Adipose tissue (tissue), 3 donors: Measurements from ENCODE around the gene B4GALT1. TPM values are rescaled to one million over a fixed set of nuclear protein-coding genes. Genes with fewer than 3 reads are reported as not detected.
"Not testable (repeated sequence)": the region's sequence is repeated elsewhere in the genome, so short reads cannot be mapped to it uniquely, and the experiment has no call there.

Experiments
- H3K27ac ChIP-seq: one replicate; pipeline ENCODE4 v1.5.1; 2013; ENCODE audit warnings: low read depth, low read length
- whole genome bisulfite sequencing, 3 donors: extraction: QIAGEN DNeasy Blood & Tissue Kit; methylation state at CpG; one replicate each; pipeline ENCODE4 v1.1.7; 2013; 5-methylcytosine and 5-hydroxymethylcytosine counted together
- polyA plus RNA-seq, 3 donors: library from polyadenylated mRNA; stranded (reverse); fragments of 200-250 nt; gene quantifications; one replicate each; pipeline ENCODE4 v1.2.3, GENCODE V29; 2013
- donor health status: healthy with polysubstance abuse.
- donor health status: Bipolar disorder and iron deficiency.
- donor health status: healthy.

B4GALT1 gene
- polyA plus RNA-seq, 3 donors: 30.8 to 61.2 (median 40.8) TPM

DNA sequence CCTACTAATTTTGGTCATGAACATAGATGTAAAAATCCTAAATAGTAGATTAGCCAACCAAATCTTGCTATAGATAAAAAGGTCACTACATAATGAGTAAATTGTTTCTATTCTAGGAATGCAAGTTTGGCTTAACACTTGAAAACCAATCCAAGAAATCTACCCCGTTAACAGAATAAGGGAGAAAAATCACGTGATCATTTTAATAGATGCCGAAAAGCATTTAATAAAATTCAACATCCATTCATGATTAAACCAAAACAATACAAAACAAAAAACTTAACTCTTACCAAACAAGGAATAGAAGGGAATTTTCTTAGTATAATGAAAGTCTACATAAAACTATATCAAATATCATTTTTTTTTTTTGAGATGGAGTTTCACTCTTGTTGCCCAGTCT, 69.9 kb downstream of the B4GALT1 start:
- H3K27ac ChIP-seq: no peak overlapping the region
- 67 to 82% (median 81%) methylated on average over 3 of the region's 3 CpGs for WGBS, 3 donors

- 67 to 78% (median 73%) methylated on average over 5 of the region's 5 CpGs for WGBS, 3 donors
- H3K27ac ChIP-seq: no peak overlapping the region
Measured at GRCh38 chr9:33092634-33093033, 74.5 kb downstream of the B4GALT1 start.

DNA sequence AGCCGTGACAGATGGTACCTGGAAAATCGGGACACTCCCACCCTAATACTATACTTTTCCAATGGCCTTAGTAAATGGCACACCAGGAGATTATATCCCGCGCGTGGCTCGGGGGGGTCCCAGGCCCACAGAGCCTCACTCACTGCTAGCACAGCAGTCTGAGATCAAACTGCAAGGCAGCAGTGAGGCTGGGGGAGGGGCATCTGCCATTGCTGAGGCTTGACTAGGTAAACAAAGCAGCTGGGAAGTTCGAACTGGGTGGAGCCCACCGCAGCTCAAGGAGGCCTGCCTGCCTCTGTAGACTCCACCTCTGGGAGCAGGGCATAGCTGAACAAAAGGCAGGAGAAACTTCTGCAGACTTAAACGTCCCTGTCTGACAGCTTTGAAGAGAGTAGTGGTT, 81.5 kb downstream of the B4GALT1 start:
- WGBS, 3 donors: 84 to 92% (median 92%) methylated on average over 9 of the region's 9 CpGs
- not testable (repeated sequence) for H3K27ac ChIP-seq

DNA sequence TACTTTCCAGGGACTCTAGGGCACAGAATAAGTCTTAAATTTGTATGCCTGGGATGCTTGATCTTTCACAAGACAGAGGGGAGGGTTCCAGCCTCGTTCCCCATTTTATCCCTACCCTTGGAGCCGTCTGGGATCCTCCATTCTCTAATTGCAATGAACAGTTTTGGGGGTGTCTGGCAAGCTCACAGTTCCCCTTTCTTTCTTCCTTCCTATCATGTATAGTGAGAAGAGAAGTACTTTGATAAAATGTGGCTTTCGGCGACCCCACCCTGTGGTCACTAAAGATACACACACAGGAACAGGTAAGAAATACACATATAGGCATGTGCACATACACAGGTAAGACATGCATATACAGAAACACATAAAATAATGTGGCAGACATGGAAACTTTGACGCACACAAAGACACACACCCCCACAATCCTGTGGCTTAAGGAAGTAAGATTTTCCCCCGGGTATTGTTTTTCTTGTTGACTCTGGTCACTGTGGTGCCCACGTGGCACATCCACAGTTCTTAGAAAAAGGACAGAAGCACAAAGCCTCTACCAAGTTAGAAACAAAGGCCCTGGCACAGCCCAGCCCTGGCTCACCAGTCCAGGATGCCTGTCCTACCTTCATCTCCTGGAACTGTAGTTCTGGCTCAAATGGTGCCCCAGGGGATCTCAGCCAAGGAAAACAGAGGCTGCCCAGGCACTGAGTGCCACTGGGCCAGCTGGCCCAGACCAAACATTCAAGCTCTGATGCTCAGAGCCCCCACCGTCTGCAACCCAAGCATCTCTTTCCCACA, 84.4 kb downstream of the B4GALT1 start:
- no peak overlapping the region for H3K27ac ChIP-seq
- WGBS, 3 donors: 44 to 55% (median 45%) methylated on average over 8 of the region's 8 CpGs

- WGBS, 3 donors: 62 to 78% (median 73%) methylated on average over 5 of the region's 5 CpGs
- no peak overlapping the region for H3K27ac ChIP-seq
Measured at GRCh38 chr9:33082128-33082527, 85.0 kb downstream of the B4GALT1 start.

GRCh38 chr9:33081128-33081851, 85.8 kb downstream of the B4GALT1 start:
- WGBS, 3 donors: 9 to 15% (median 15%) methylated on average over 9 of the region's 9 CpGs
- no peak overlapping the region for H3K27ac ChIP-seq

DNA sequence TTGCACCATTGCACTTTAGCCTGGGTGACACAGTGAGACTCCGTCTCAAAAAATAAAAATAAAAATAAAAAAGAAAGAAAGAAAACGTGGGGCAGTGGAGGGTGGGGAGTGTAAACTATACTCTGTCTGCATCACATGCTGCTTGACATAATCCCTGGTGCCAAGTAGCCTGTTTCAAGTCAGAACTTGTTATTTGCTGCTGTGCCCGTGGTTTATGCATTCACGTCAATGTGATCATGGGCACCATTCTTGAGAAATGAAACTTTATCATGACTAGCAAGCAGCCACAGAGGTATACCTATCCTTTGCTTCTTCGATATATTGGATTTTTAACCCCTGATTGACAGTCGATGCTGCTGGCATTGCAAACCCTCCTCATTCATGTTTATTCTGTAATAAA, 86.6 kb downstream of the B4GALT1 start:
- WGBS, 3 donors: 59 to 63% (median 62%) methylated on average over 6 of the region's 6 CpGs
- H3K27ac ChIP-seq: no peak overlapping the region

DNA sequence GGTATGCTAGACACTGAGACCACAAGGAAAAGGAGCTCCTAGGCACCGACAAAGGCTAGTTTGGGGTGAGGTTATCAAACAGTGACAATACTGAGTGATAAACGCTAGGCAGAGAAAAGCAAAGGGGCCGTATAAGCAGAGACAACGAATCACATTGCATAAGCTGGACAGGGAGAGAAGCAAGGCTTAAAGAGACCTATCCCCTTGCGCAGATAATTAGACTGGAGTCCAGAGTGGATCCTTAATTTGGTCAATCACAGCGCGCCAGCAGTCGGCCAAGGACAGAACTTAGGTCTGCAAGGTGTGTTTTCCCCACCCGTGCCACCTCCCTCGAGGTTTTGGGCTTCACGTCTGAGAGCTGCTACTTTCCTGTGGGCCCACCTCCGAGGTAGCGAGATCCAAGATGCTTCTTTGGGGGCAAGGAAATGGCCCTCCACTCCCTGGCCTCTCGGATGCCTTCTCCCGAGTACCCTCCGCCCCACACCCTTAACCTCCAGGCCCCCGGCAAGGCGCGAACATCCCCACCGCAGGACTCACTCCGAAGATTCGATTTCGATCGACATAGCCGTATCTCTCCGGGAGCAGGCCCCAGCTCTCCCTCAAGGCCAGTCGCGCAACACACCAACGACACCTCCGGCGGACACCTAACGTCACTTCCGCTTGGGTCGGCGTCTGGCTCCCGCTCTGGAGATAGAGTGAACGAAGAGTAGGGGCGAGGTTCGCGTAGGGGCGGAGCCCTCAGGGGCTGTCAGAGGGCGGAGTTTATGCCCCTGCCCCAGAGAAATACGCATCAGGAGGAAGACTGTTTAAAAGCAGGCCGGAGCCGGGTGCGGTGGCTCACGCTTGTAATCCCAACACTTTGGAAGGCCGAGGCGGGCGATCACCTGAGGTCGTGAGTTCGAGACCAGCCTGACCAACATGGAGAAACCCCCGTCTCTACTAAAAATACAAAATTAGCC, 90.8 kb downstream of the B4GALT1 start, which contains the start of gene SMU1:
Gene SMU1, minus strand, starts transcription at position 629 of the 959 bp plus-strand sequence. Its CDS starts 66 bp downstream, at position 563.
- WGBS, 3 donors: 0 to 1% (median 0%) methylated on average over 53 of the region's 53 CpGs
- H3K27ac ChIP-seq: peak within 1 kb of the TSS; percentile 31

DNA sequence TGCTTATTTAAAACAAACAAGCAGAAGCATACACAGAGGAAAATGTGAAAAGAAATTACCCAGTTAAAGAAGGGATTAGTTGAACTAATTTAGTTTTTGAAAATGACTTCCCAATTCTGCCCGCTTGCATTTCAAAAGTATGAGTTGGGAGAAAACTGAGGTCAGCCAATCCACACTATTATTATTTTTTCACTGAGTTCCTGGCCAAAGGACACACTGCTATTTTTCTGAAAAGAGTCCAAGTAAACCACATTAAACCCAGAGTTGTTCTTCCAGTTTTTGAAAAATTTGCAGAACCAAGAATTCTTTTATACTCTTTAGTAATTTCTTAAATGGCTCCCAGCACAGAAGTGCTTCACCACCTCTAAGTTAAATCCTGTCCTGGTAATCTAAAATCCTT, 98.1 kb downstream of the B4GALT1 start:
- WGBS, 3 donors: 71 to 79% (median 73%) methylated on average over 1 of the region's 1 CpG
- H3K27ac ChIP-seq: no peak overlapping the region

DNA sequence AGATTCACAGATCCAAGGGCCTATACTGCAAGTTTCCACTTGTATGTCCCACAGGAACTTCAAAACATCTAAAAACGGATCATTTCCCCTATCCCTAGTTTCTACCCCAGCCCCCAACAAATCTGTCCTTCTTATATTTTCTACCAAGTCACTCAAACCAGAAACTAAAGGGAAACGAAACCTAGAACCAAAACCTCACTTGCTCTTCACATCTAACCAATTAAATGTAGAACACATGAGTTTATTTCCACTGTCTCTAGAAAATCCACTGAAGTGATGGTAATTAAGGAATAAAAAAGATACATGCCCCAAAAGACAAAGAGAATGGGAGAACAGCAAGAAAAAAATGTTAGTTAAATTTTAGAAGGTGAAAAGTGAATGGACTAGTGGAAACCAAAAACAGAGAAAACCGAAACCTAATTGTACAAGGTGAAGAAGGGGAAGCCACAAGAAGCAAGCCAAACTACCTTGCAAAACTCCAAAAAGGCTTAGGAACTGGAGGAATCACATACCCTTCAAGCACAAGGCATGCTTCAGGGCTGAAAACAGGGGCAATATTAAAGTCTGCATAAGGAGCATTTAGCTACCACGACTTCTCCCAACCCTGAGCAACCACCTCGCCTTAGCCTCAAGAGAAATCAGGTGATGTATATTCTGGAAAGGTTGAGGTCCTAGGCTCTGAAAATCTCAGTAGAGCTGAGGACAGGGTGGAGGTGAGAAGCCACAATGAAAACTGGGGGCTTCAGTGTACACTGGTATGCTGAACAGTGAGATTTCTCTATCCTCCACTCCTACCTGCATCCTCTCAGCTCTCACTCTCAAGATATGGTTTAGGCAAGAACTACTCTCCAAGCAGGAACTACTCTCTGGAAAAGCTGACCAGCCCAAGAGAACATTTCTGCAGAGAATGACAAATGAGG, 101.7 kb downstream of the B4GALT1 start:
- H3K27ac ChIP-seq: no peak overlapping the region
- 82 to 88% (median 84%) methylated on average over 5 of the region's 5 CpGs for WGBS, 3 donors

Other genes starting within 250 kb of the B4GALT1 start
- 10 to 100 TPM; 12.9 to 26.3 (median 19.0) TPM for gene APTX, start 165.7 kb downstream of the B4GALT1 start, polyA plus RNA-seq
- 100 to 1,000 TPM in 2 of 3 donors, 10 to 100 TPM in 1; 35.6 to 127 (median 115) TPM for gene DNAJA1, start 142.1 kb downstream of the B4GALT1 start, polyA plus RNA-seq
- gene SMU1, start 90.7 kb downstream of the B4GALT1 start, polyA plus RNA-seq: 10 to 100 TPM in 2 of 3 donors, 1 to 10 TPM in 1; 4.7 to 13.9 (median 10.5) TPM
- gene SPINK4, start 72.8 kb upstream of the B4GALT1 start, polyA plus RNA-seq: under 1 TPM in 2 of 3 donors, not detected in 1; 0.40 to 0.94 TPM
- gene BAG1, start 97.4 kb upstream of the B4GALT1 start, polyA plus RNA-seq: 100 to 1,000 TPM in 1 of 3 donors, 10 to 100 TPM in 2; 88.3 to 121 (median 99.5) TPM
- gene CHMP5, start 97.7 kb upstream of the B4GALT1 start, polyA plus RNA-seq: 100 to 1,000 TPM in 1 of 3 donors, 10 to 100 TPM in 2; 27.3 to 104 (median 51.4) TPM
- 10 to 100 TPM; 10.2 to 16.7 (median 14.8) TPM for gene NFX1, start 123.2 kb upstream of the B4GALT1 start, polyA plus RNA-seq
- 100 to 1,000 TPM in 2 of 3 donors, 10 to 100 TPM in 1; 42.7 to 548 (median 258) TPM for gene AQP7, start 235.2 kb upstream of the B4GALT1 start, polyA plus RNA-seq